ENCODE results near the gene SAPCD2. TPM values are rescaled to one million over a fixed set of nuclear protein-coding genes. Genes with fewer than 3 reads are reported as not detected.

SAPCD2 gene
- total and polyA plus RNA-seq, 2 of the 4 experiments (the other 2 are of a cell fraction), result 3.4 to 4.9 TPM

- 78% methylated on average over 7 of the region's 32 CpGs; no CpG with 5 or more reads in 1 of the 2 experiments for WGBS, 2 experiments (ENCODE audit: extremely low coverage in 2 of 2, insufficient read length in 1 of 2)
- H4K8ac ChIP-seq (ENCODE audit: low read depth in 2 of 2, low read length in 2 of 2), result no peak overlapping the region
- POLR2A ChIA-PET (ENCODE audit: unreplicated experiment), result no interaction called here
- intact Hi-C loops (cut with micrococcal nuclease) (no loop called here), dilution Hi-C loops (cut with HindIII; ENCODE audit: low sequenced_read_pairs, unreplicated experiment) (no loop called here), in situ Hi-C loops (cut with MboI; ENCODE audit: low sequenced_read_pairs) (loop anchor here (10.0 kb wide), 1 partner anchor 255 kb away; no protein-coding TSS in a partner anchor)
- no peak overlapping the region for H3K4ac ChIP-seq (ENCODE audit: low read depth, low read length)
- no peak overlapping the region for H3K9ac ChIP-seq (ENCODE audit: low read depth, low read length)
- H2BK20ac ChIP-seq (ENCODE audit: low read depth, low read length), result no peak overlapping the region
- H3K4me2 ChIP-seq (ENCODE audit: low read depth, low read length), result no peak overlapping the region
- no peak overlapping the region for H3K23ac ChIP-seq (ENCODE audit: low read depth, low read length)
- H3K79me1 ChIP-seq (ENCODE audit: low read depth in 1 of 2, low read length in 2 of 2), result peaks cover 2 to 13% of the 10 kb centered on the region in 2 experiments; a peak in 3 of 4 replicates
- peaks cover 8% of the 10 kb centered on the region for H3K4me1 ChIP-seq (ENCODE audit: control insufficient read depth, insufficient read depth, low read length)
- H3K9me1 ChIP-seq (ENCODE audit: insufficient read depth, low read length), result no peaks in the 10 kb centered on the region
- no peak overlapping the region for H3K14ac ChIP-seq (replicated peaks; ENCODE audit: low read depth, low read length)
- H4K5ac ChIP-seq (ENCODE audit: low read depth, low read length), result no peak overlapping the region
- no peak overlapping the region for H3K27ac ChIP-seq (ENCODE audit: insufficient read depth, low read length)
- no peak overlapping the region for H2AFZ ChIP-seq (replicated peaks; ENCODE audit: low read length, poor library complexity)
- CTCF ChIA-PET, result no interaction called here
- H3K18ac ChIP-seq (ENCODE audit: low read depth, low read length), result no peak overlapping the region
- no peak for TF ChIP-seq CTCF (conservative IDR thresholded peaks at IDR 0.05; ENCODE audit: low read depth, low read length)
- TF ChIP-seq MXI1 (IDR thresholded peaks at IDR 0.05; ENCODE audit: borderline replicate concordance, low read depth, low read length), result no peak
- no peak for TF ChIP-seq BHLHE40 (IDR thresholded peaks at IDR 0.05; ENCODE audit: low read depth, low read length)
- TF ChIP-seq FOS (IDR thresholded peaks at IDR 0.05; ENCODE audit: low read depth, low read length), result no peak
- TF ChIP-seq MAFK (IDR thresholded peaks at IDR 0.05; ENCODE audit: low read depth, low read length), result no peak
- TF ChIP-seq POLR2A (IDR thresholded peaks at IDR 0.05; ENCODE audit: low read depth, low read length), result no peak
- no peak for TF ChIP-seq CHD1 (IDR thresholded peaks at IDR 0.05; ENCODE audit: low read depth, low read length)
- no peak for TF ChIP-seq MAZ (IDR thresholded peaks at IDR 0.05; ENCODE audit: borderline replicate concordance, low read depth, low read length)
- no peak for TF ChIP-seq SMC3 (IDR thresholded peaks at IDR 0.05; ENCODE audit: low read depth, low read length)
- TF ChIP-seq CEBPB (IDR thresholded peaks at IDR 0.05; ENCODE audit: low read depth, low read length), result no peak
- TF ChIP-seq, protein P1, sequence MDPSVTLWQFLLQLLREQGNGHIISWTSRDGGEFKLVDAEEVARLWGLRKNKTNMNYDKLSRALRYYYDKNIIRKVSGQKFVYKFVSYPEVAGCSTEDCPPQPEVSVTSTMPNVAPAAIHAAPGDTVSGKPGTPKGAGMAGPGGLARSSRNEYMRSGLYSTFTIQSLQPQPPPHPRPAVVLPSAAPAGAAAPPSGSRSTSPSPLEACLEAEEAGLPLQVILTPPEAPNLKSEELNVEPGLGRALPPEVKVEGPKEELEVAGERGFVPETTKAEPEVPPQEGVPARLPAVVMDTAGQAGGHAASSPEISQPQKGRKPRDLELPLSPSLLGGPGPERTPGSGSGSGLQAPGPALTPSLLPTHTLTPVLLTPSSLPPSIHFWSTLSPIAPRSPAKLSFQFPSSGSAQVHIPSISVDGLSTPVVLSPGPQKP (IDR thresholded peaks at IDR 0.05; ENCODE audit: borderline replicate concordance, low read depth, low read length), result no peak
- TF ChIP-seq USF2 (IDR thresholded peaks at IDR 0.05; ENCODE audit: low read depth, low read length), result no peak
- TF ChIP-seq NFE2L2 (IDR thresholded peaks at IDR 0.05; ENCODE audit: low read depth, low read length), result no peak
- no peak overlapping the region for H2BK120ac ChIP-seq (ENCODE audit: low read depth, low read length)
- no peak overlapping the region for H3K4me3 ChIP-seq (ENCODE audit: insufficient read depth, low read depth, low read length)
- H3K9me3 ChIP-seq (ENCODE audit: control insufficient read depth, insufficient read depth, low read length), result no peaks in the 10 kb centered on the region
- DNase-seq, result no peak
- H3K36me3 ChIP-seq (ENCODE audit: control insufficient read depth, insufficient read depth, low read length), result peaks cover 17% of the 10 kb centered on the region
- H2BK15ac ChIP-seq (ENCODE audit: low read depth, low read length), result no peak overlapping the region
- peaks cover 25% of the 10 kb centered on the region for H4K20me1 ChIP-seq (ENCODE audit: insufficient read depth, low read length)
- H3K56ac ChIP-seq (ENCODE audit: extremely low read depth, insufficient read depth, low read length), result no peak overlapping the region
- no peaks in the 10 kb centered on the region for H3K27me3 ChIP-seq (ENCODE audit: control insufficient read depth, insufficient read depth, low read length)
- H2BK5ac ChIP-seq (ENCODE audit: low read depth, low read length, poor library complexity, severe bottlenecking), result no peak overlapping the region
- no peak for ATAC-seq (ENCODE audit: low read depth)
- no peak overlapping the region for H2AK5ac ChIP-seq (ENCODE audit: low read depth, low read length)
- H4K91ac ChIP-seq (ENCODE audit: insufficient read depth, low read depth, low read length), result no peak overlapping the region
- no peak overlapping the region for H2AK9ac ChIP-seq (replicated peaks; ENCODE audit: low read depth, low read length, poor library complexity)
- TSS peak; percentile 71 for BruUV-seq (replicated peaks)
These were observed 30.6 kb downstream of the SAPCD2 start for GRCh38 chr9:137039611-137040366.
